OCI-LY1 (cell line): ENCODE data around the gene MAP2.

Experiments used
- EZH2 ChIP-seq: fragments of 200-600 bp; sonication (generic), shearing (Covaris generic); IDR thresholded peaks from 2 replicates; pipeline ENCODE4 v1.8.0; 2017; ENCODE audit warnings: borderline replicate concordance, mixed run types, mild to moderate bottlenecking, antibody characterized with exemption, low read length, moderate library complexity, mixed read lengths
- TF ChIP-seq, protein P1 (sequence below): fragments of 200-600 bp; sonication (generic), shearing (Covaris generic); IDR thresholded peaks from 2 replicates; pipeline ENCODE4 v1.5.1; 2017; ENCODE audit warnings: mild to moderate bottlenecking, antibody characterized with exemption, low read length, moderate library complexity, mixed read lengths

DNA sequence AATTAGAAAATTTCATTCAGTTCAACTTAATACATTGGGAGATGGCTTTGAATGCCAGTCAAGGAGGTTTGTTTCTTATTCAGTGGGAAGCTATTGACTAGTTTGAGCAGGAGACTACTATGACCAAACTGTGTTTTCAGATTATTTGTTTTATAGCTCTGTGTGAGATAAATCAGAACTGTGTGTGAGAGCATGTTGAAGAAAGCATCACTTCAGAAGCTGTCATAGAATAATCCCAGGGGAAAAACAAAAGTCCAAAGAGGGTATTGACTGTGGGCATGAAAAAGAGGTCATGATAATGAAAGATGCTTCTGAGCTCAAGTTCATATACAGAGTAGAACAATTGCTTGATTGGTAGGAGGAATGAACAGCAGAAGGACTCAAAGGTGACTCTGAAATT, 160.6 kb downstream of the MAP2 start:
- TF ChIP-seq EZH2 = no peak
- TF ChIP-seq, protein P1, sequence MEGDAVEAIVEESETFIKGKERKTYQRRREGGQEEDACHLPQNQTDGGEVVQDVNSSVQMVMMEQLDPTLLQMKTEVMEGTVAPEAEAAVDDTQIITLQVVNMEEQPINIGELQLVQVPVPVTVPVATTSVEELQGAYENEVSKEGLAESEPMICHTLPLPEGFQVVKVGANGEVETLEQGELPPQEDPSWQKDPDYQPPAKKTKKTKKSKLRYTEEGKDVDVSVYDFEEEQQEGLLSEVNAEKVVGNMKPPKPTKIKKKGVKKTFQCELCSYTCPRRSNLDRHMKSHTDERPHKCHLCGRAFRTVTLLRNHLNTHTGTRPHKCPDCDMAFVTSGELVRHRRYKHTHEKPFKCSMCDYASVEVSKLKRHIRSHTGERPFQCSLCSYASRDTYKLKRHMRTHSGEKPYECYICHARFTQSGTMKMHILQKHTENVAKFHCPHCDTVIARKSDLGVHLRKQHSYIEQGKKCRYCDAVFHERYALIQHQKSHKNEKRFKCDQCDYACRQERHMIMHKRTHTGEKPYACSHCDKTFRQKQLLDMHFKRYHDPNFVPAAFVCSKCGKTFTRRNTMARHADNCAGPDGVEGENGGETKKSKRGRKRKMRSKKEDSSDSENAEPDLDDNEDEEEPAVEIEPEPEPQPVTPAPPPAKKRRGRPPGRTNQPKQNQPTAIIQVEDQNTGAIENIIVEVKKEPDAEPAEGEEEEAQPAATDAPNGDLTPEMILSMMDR = no peak
